CD14-positive monocyte (primary cell): ENCODE measurements around the gene KCNMA1. TPM values are rescaled to one million over a fixed set of nuclear protein-coding genes. Genes with fewer than 3 reads are reported as not detected.
A peak's percentile ranks its signal among the peaks of the same experiment; 100 is the strongest.

ENCODE experiments used
- DNase-seq, 3 donors: peaks; one replicate each; pipeline ENCODE4 v3.0.0-alpha.2; 2011 to 2022
- H2AFZ ChIP-seq: 2 replicates; pipeline ENCODE4 v1.6.0; 2012; ENCODE audit warnings: mild to moderate bottlenecking, low read depth, low read length, inconsistent platforms; ENCODE audit not compliant: insufficient read depth, poor library complexity, severe bottlenecking
- H3K27ac ChIP-seq, 2 donors: 1 replicate in 1 of 2; 2 replicates in 1 of 2; pipeline ENCODE4 v1.5.1; 2012 to 2013; ENCODE audit warnings: low read length in 2 of 2, control low read depth in 1 of 2, inconsistent platforms in 1 of 2, low read depth in 1 of 2, mild to moderate bottlenecking in 1 of 2
- H3K27me3 ChIP-seq, 2 donors: one replicate each; pipeline versions ENCODE4 v1.6.0 to v1.6.1; 2011 to 2013; ENCODE audit warnings: low read length in 2 of 2; ENCODE audit not compliant: control insufficient read depth in 2 of 2, insufficient read depth in 2 of 2
- H3K36me3 ChIP-seq, 2 donors: replicated peaks in 1 of 2; 1 replicate in 1 of 2; 2 replicates in 1 of 2; pipeline versions ENCODE4 v1.5.1 to v1.6.1; 2012 to 2013; ENCODE audit warnings: low read length in 2 of 2, control low read depth in 1 of 2, inconsistent platforms in 1 of 2, mild to moderate bottlenecking in 1 of 2; ENCODE audit not compliant: insufficient read depth in 2 of 2, control insufficient read depth in 1 of 2
- H3K4me1 ChIP-seq, 2 donors: 1 replicate in 1 of 2; 2 replicates in 1 of 2; pipeline versions ENCODE4 v1.5.1 to v1.6.1; 2012 to 2013; ENCODE audit warnings: low read length in 2 of 2, control low read depth in 1 of 2, inconsistent platforms in 1 of 2, mild to moderate bottlenecking in 1 of 2, moderate library complexity in 1 of 2; ENCODE audit not compliant: insufficient read depth in 2 of 2, control insufficient read depth in 1 of 2
- H3K4me2 ChIP-seq: replicated peaks from 2 replicates; pipeline ENCODE3; 2012; ENCODE audit warnings: low read length, moderate library complexity, mild to moderate bottlenecking; ENCODE audit not compliant: poor library complexity, severe bottlenecking; ENCODE audit errors: extremely low read depth
- H3K4me3 ChIP-seq, 3 experiments: fragments of 200-600 bp in 1 of 3; sonication (generic) in 1 of 3; replicated peaks in 1 of 3; 1 replicate in 2 of 3; 2 replicates in 1 of 3; pipeline ENCODE4 v1.5.1; 2011 to 2013; ENCODE audit warnings: low read length in 3 of 3, mild to moderate bottlenecking in 3 of 3, control low read depth in 2 of 3, low read depth in 2 of 3, inconsistent platforms in 1 of 3, moderate library complexity in 1 of 3
- H3K79me2 ChIP-seq: 2 replicates; pipeline ENCODE4 v1.6.0; 2012; ENCODE audit warnings: mild to moderate bottlenecking, control low read depth, inconsistent platforms, low read length, moderate library complexity; ENCODE audit not compliant: insufficient read depth
- H3K9ac ChIP-seq: 2 replicates; pipeline ENCODE4 v1.6.0; 2017; ENCODE audit warnings: low read length, mild to moderate bottlenecking; ENCODE audit not compliant: insufficient read depth, poor library complexity, severe bottlenecking
- H3K9me3 ChIP-seq, 2 donors: replicated peaks in 1 of 2; 1 replicate in 1 of 2; 2 replicates in 1 of 2; pipeline versions ENCODE4 v1.5.1 to v1.6.1; 2012 to 2013; ENCODE audit warnings: low read length in 2 of 2, control low read depth in 1 of 2; ENCODE audit not compliant: control insufficient read depth in 1 of 2, insufficient read depth in 1 of 2
- H4K20me1 ChIP-seq: 2 replicates; pipeline ENCODE4 v1.6.0; 2012; ENCODE audit warnings: mild to moderate bottlenecking, low read length, control low read depth, moderate library complexity; ENCODE audit not compliant: insufficient read depth
- H3K27ac Mint-ChIP-seq, 7 donors: one replicate each; pipeline ENCODE4 v1.8.0; 2020; ENCODE audit warnings: mild to moderate bottlenecking in 7 of 7, mixed read lengths in 7 of 7, moderate library complexity in 6 of 7, inconsistent platforms in 2 of 7
- H3K27me3 Mint-ChIP-seq, 3 donors: one replicate each; pipeline ENCODE4 v1.8.0; 2021 to 2022; ENCODE audit warnings: low read depth in 3 of 3, mild to moderate bottlenecking in 3 of 3, mixed read lengths in 3 of 3, moderate library complexity in 3 of 3, inconsistent platforms in 1 of 3
- H3K36me3 Mint-ChIP-seq, 2 donors: one replicate each; pipeline ENCODE4 v1.8.0; 2020; ENCODE audit warnings: mixed read lengths in 2 of 2, inconsistent platforms in 1 of 2, mild to moderate bottlenecking in 1 of 2
- H3K4me1 Mint-ChIP-seq: one replicate; pipeline ENCODE4 v1.8.0; 2020; ENCODE audit warnings: mild to moderate bottlenecking, mixed read lengths
- H3K4me3 Mint-ChIP-seq, 2 donors: one replicate each; pipeline ENCODE4 v1.8.0; 2020; ENCODE audit warnings: mild to moderate bottlenecking in 2 of 2, mixed read lengths in 2 of 2, moderate library complexity in 1 of 2
- H3K9me3 Mint-ChIP-seq, 7 donors: one replicate each; pipeline ENCODE4 v1.8.0; 2020 to 2022; ENCODE audit warnings: mixed read lengths in 7 of 7, mild to moderate bottlenecking in 6 of 7, moderate library complexity in 6 of 7, inconsistent platforms in 2 of 7
- WGBS: methylation state at CpG from one replicate; pipeline ENCODE4 v1.1.5; 2013; ENCODE audit warnings: missing lambda C conversion rate; ENCODE audit not compliant: insufficient coverage; 5-methylcytosine and 5-hydroxymethylcytosine counted together
- intact Hi-C, 2 donors: fragments of 100-400 bp; cut with micrococcal nuclease; formaldehyde crosslinking; loops; one replicate each; pipeline versions ENCODE4 v1.15.0 to v1.15.1; 2023
- polyA plus RNA-seq, 3 donors: library from polyadenylated mRNA; depleted of rRNA in 1 of 3; unstranded in 2 of 3; stranded (reverse) in 1 of 3; fragments of 300-500 nt in 2 of 3; fragments of >200 nt in 1 of 3; fragmentation: Illumina TruSeq in 2 of 3; gene quantifications; 1 replicate in 2 of 3; 2 replicates in 1 of 3; pipeline ENCODE4 v1.2.3, GENCODE V29; 2012 to 2021
- TF ChIP-seq, protein P1 (sequence below): fragments of 200-600 bp; IDR thresholded peaks from one replicate; pipeline ENCODE4 v1.8.0; 2022; ENCODE audit warnings: antibody characterized with exemption, mild to moderate bottlenecking

KCNMA1 gene
- polyA plus RNA-seq, 3 donors, result 0.11 to 1.0 TPM; not detected in 1

- DNase-seq, result no peak
- no peaks in the 10 kb centered on the region for H3K36me3 ChIP-seq
- peaks cover 58 to 64% (median 59%) of the 10 kb centered on the region in 3 donors for H3K27me3 Mint-ChIP-seq
- no peak overlapping the region for H3K9ac ChIP-seq
- no peak overlapping the region for H3K27ac Mint-ChIP-seq
- no peak overlapping the region for H3K4me2 ChIP-seq
- peaks cover 0 to 24% of the 10 kb centered on the region in 2 donors for H3K9me3 ChIP-seq
- H3K36me3 Mint-ChIP-seq, result peaks cover 0 to 7% of the 10 kb centered on the region in 2 donors
- H3K4me1 Mint-ChIP-seq, result peaks cover 21% of the 10 kb centered on the region
- H3K79me2 ChIP-seq, result no peaks in the 10 kb centered on the region
- peaks cover 0 to 14% (median 8%) of the 10 kb centered on the region in 7 donors for H3K9me3 Mint-ChIP-seq
- H3K27ac ChIP-seq, result no peak overlapping the region
- no peak overlapping the region for H3K4me3 ChIP-seq
- H3K27me3 ChIP-seq, result peaks cover 48 to 53% of the 10 kb centered on the region in 2 donors
- TF ChIP-seq, protein P1, sequence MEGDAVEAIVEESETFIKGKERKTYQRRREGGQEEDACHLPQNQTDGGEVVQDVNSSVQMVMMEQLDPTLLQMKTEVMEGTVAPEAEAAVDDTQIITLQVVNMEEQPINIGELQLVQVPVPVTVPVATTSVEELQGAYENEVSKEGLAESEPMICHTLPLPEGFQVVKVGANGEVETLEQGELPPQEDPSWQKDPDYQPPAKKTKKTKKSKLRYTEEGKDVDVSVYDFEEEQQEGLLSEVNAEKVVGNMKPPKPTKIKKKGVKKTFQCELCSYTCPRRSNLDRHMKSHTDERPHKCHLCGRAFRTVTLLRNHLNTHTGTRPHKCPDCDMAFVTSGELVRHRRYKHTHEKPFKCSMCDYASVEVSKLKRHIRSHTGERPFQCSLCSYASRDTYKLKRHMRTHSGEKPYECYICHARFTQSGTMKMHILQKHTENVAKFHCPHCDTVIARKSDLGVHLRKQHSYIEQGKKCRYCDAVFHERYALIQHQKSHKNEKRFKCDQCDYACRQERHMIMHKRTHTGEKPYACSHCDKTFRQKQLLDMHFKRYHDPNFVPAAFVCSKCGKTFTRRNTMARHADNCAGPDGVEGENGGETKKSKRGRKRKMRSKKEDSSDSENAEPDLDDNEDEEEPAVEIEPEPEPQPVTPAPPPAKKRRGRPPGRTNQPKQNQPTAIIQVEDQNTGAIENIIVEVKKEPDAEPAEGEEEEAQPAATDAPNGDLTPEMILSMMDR, result no peak
- 76% methylated on average over 3 of the region's 3 CpGs for WGBS
- peak overlapping the region in 1 of 2 donors; percentile 73 for H3K4me3 Mint-ChIP-seq
- H3K4me1 ChIP-seq, result peaks cover 9 to 14% of the 10 kb centered on the region in 2 donors
- intact Hi-C loops, result loop anchor here (2.0 to 5.0 kb wide), 3 partner anchors 247 to 473 kb away; no protein-coding TSS in a partner anchor
- no peak overlapping the region for H2AFZ ChIP-seq
- no peaks in the 10 kb centered on the region for H4K20me1 ChIP-seq
These were observed 2.6 kb upstream of the KCNMA1 start for GRCh38 chr10:77640167-77640566.

DNA sequence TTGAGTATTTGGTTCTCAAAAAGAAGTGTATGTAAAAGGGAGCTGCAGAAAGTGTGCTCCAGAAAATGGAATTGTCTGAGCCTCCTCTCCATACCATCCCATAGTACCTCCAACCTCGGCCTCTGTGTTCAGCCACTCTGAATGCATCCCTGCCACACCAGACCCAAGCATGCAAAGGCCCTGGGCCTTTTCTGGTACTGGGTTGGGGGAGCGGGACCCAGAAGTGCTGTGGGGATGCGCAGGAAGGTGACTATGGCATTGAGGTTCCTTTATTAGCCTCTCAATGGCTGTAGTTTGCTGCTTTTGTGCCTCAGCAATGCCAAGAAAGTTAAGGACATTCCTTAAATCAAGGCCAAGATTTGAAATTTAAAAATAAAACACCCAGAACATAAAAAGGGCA lies 2.1 kb upstream of the KCNMA1 start:
- peaks cover 0 to 14% (median 8%) of the 10 kb centered on the region in 7 donors for H3K9me3 Mint-ChIP-seq
- H2AFZ ChIP-seq, result no peak overlapping the region
- TF ChIP-seq, protein P1, result no peak
- H3K4me1 Mint-ChIP-seq, result peaks cover 21% of the 10 kb centered on the region
- no peak overlapping the region for H3K27ac Mint-ChIP-seq
- peaks cover 52 to 57% of the 10 kb centered on the region in 2 donors for H3K27me3 ChIP-seq
- peaks cover 9 to 14% of the 10 kb centered on the region in 2 donors for H3K4me1 ChIP-seq
- WGBS, result 43% methylated on average over 1 of the region's 3 CpGs
- no peaks in the 10 kb centered on the region for H3K79me2 ChIP-seq
- H3K27ac ChIP-seq, result no peak overlapping the region
- H3K4me3 Mint-ChIP-seq, result peak overlapping the region in 1 of 2 donors; percentile 79
- no peak overlapping the region for H3K9ac ChIP-seq
- DNase-seq, result no peak
- H3K4me2 ChIP-seq, result no peak overlapping the region
- no peak overlapping the region for H3K4me3 ChIP-seq
- H4K20me1 ChIP-seq, result no peaks in the 10 kb centered on the region
- intact Hi-C loops, result loop anchor here (2.0 to 5.0 kb wide), 3 partner anchors 247 to 472 kb away; no protein-coding TSS in a partner anchor
- H3K36me3 ChIP-seq, result no peaks in the 10 kb centered on the region
- peaks cover 63 to 67% (median 64%) of the 10 kb centered on the region in 3 donors for H3K27me3 Mint-ChIP-seq
- peaks cover 0 to 24% of the 10 kb centered on the region in 2 donors for H3K9me3 ChIP-seq
- H3K36me3 Mint-ChIP-seq, result peaks cover 0 to 7% of the 10 kb centered on the region in 2 donors
